ENCODE results near the gene NXPH4.

The NXPH4 gene

DNA sequence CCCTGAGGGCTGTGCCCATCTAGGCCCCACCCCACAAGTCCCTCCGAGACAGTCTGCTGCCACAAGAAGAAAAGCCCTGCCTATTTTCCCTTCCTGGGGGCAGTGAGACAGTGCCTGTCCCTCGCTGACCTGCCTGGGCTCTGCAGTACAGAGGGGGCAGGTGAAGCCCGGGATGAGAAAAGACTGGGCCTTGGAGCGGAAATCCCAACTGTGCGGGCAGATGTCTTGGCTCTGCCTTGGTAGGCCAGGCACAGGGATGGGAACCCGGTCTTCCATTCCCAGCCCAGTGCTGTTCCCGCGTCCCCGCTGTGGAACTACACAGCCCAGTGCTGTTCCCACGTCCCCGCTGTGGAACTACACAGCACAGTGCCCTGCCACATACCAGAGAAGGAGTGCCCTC lies 12.8 kb upstream of the NXPH4 start:
- no peak for DNase-seq (ENCODE audit: low read depth)

DNA sequence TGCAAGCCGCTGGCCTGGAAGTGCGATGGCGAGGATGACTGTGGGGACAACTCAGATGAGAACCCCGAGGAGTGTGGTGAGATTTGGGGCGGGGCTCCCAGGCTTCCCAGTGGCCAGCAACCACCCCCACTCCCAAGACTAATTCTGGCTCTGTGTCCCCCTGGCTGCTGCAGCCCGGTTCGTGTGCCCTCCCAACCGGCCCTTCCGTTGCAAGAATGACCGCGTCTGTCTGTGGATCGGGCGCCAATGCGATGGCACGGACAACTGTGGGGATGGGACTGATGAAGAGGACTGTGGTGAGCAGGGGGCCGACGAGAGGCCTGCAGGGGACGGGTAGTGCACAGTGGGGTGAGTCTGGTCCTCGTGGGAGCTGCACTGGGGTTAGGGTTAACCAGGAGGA lies 12.1 kb upstream of the NXPH4 start:
- no peak for DNase-seq (ENCODE audit: low read depth)

DNA sequence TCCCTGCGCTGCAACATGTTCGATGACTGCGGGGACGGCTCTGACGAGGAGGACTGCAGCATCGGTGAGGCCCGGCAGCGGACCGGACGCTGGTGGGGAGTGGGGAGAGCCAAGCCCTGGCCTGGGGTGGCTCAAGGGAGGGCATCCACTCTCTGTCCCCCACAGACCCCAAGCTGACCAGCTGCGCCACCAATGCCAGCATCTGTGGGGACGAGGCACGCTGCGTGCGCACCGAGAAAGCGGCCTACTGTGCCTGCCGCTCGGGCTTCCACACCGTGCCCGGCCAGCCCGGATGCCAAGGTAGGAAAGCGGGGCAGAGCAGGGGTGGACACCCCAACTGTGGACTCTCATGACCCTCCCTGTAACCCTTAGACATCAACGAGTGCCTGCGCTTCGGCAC lies 11.4 kb upstream of the NXPH4 start:
- DNase-seq (ENCODE audit: low read depth) = no peak

DNA sequence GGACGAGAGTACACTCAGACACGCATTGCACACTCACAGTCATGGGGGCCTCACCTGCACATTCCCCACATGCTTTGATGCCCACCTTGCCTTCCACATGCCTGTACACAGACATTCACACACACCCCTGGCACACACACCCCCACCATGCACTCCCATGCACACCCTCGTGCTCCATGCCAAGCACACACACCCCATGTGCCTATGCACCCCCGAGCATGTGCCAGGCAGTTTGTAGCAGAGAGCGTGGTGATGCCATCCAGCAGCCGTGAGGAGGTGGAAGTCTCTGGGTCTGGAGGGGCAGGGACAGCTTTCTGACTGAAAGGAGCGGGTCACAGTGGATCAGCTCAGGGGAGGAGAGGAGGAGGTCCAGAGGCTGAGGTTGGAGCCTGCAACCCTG lies 10.7 kb upstream of the NXPH4 start:
- no peak for DNase-seq (ENCODE audit: low read depth)

DNA sequence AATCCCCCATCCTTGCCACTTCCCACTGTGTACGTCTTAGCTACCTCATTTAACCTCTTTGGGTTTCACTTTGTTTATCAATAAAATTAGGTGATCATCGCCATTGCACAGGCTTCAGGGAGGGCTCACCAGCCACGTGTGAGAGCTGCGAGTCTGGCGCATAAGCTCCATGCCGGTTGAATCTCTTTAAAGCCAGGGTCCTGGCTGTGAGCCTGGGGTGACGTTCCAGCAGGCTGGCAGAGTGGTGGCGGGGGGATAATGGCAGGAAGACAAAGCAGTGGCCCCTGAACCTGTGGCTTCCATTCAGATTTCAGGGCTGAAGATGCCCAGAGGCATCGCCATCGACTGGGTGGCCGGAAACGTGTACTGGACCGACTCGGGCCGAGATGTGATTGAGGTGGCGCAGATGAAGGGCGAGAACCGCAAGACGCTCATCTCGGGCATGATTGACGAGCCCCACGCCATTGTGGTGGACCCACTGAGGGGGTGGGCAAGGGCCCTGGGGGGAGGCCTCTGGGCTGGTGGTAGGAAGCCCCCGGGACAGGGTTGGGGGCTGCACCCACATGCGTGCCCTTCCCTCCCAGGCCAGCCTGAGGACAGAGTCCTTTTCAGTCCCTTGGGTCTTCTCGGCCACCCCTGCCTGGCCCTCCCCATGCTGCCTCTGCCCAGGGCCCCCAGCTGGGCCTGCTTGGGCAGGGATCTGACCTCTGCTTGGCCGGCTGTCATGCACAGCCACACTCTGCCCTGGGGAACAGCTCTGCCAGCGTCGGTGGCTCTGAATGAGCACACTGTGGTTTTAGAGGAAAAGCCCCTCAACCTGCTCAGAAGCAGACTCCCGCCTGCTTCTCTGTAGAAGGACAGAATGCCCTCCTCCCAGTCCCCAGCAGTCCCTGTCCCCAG lies 8.6 kb upstream of the NXPH4 start:
- DNase-seq (ENCODE audit: low read depth) = no peak

DNA sequence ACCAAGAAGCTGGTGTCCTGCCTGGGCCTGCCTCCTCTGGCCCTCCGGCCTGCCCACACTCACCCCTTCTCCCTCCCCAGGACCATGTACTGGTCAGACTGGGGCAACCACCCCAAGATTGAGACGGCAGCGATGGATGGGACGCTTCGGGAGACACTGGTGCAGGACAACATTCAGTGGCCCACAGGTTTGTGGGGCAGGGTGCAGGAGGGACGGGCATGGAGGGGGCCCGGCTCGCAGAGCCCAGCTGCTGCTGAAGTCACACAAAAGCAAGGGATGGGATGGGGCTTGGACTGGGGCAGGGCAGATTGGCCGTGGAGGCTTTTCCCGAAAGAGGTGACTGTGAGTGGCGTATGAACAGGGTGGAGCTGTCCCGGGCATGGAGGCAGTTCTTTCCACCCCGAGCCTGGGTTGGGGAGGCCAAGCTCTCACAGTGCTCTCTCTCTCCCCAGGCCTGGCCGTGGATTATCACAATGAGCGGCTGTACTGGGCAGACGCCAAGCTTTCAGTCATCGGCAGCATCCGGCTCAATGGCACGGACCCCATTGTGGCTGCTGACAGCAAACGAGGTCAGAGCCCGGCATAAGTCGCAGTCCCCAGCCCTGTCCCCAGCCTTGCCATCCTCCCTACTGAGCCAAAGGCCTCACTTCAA lies 7.8 kb upstream of the NXPH4 start:
- DNase-seq (ENCODE audit: low read depth) = no peak

DNA sequence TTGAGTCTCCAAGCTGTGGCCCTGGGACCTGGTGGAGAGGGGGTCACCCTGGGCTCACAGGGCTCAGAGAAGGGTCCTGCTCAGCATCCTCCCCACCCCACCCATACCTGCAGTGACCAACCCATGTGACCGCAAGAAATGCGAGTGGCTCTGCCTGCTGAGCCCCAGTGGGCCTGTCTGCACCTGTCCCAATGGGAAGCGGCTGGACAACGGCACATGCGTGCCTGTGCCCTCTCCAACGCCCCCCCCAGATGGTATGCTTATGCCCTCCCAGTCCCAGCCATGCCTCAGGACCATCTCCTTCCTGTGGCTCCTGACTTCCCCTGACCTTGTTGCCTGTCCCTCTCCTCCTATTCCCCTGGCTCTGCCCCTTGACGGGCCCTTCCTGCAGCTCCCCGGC lies 6.7 kb upstream of the NXPH4 start:
- DNase-seq (ENCODE audit: low read depth) = no peak

DNA sequence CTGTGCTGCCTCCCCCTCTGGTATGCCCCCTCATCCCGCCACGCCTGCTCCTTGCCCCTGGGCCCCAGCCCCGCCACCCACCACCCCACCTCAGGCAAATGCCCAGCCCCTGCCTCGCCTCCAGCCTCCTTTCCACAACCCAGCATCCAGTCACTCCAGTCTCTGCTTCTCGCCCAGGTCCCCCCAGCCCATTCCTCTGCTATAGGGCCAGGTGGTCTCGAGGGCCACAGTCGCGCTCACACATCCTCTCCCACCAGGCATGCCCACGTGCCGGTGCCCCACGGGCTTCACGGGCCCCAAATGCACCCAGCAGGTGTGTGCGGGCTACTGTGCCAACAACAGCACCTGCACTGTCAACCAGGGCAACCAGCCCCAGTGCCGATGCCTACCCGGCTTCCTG lies 6.1 kb upstream of the NXPH4 start:
- no peak for DNase-seq (ENCODE audit: low read depth)

DNA sequence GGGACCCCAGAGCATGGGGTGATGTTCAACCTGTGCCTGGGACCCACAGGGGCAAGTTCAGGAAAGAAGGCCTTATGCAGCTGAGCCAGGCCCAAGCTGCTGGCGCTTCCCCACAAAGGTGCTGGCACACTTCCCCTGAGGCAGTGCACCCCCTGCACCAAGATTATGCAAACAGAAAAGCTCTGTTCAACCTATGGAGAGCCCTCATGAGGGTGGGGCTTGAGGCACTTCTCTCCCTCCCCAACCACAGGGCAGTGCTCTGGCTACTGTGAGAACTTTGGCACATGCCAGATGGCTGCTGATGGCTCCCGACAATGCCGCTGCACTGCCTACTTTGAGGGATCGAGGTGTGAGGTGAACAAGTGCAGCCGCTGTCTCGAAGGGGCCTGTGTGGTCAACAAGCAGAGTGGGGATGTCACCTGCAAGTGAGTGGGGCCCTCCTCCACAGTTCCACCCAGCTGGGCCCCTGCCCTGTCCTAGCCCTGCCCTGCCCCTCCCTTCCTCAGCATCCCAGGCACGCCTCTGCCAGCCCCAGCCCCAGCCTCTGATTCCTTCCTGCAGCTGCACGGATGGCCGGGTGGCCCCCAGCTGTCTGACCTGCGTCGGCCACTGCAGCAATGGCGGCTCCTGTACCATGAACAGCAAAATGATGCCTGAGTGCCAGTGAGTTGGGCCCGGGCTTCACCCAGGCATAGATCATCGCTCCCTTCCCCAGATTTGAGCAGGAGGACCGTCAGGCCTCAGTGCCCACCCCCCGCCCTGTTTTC lies 5.5 kb upstream of the NXPH4 start:
- DNase-seq (ENCODE audit: low read depth) = no peak

DNA sequence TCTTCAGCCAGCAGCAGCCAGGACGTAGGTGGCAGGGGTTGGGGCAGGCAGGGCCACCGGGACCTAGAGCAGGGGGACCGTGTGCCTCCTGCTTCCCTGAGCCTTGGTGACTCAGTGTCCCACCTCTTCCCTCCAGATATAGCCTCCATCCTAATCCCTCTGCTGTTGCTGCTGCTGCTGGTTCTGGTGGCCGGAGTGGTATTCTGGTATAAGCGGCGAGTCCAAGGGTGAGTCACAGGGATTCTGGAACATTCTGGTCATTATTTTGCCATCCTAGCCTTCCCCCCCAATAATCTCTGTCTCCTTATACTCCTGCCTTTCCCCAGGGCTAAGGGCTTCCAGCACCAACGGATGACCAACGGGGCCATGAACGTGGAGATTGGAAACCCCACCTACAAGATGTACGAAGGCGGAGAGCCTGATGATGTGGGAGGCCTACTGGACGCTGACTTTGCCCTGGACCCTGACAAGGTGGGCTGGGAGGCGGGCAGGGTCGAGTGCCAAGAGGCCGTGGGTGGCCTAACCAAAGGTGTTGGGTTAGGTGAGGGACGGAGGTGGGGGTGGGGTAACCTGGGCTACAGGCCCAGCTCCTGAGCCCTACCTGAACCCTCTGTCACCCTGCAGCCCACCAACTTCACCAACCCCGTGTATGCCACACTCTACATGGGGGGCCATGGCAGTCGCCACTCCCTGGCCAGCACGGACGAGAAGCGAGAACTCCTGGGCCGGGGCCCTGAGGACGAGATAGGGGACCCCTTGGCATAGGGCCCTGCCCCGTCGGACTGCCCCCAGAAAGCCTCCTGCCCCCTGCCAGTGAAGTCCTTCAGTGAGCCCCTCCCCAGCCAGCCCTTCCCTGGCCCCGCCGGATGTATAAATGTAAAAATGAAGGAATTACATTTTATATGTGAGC lies 4.5 kb upstream of the NXPH4 start:
- no peak for DNase-seq (ENCODE audit: low read depth)

DNA sequence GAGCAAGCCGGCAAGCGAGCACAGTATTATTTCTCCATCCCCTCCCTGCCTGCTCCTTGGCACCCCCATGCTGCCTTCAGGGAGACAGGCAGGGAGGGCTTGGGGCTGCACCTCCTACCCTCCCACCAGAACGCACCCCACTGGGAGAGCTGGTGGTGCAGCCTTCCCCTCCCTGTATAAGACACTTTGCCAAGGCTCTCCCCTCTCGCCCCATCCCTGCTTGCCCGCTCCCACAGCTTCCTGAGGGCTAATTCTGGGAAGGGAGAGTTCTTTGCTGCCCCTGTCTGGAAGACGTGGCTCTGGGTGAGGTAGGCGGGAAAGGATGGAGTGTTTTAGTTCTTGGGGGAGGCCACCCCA lies 3.9 kb upstream of the NXPH4 start:
- DNase-seq (ENCODE audit: low read depth) = no peak

DNA sequence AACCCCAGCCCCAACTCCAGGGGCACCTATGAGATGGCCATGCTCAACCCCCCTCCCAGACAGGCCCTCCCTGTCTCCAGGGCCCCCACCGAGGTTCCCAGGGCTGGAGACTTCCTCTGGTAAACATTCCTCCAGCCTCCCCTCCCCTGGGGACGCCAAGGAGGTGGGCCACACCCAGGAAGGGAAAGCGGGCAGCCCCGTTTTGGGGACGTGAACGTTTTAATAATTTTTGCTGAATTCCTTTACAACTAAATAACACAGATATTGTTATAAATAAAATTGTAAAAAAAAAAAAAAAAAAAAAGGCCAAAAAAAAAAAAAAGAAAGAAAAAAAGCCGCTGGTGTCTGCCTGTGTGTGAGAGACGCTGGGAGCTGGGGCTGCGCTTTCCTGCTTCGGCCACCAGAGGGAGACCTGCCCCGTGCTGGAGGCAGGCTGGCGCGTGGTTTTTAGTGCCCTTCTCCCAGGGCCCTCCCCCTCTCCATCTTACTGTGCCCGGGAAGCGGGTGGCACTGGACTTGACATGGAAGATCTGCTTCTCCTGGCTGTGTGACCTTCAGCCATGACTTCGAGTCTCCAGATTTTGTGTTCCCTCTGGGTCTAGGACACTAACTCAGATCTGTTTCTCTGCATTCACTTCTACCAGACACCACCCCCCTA lies 3.4 kb upstream of the NXPH4 start:
- peak; percentile 72 for DNase-seq (ENCODE audit: low read depth)

DNA sequence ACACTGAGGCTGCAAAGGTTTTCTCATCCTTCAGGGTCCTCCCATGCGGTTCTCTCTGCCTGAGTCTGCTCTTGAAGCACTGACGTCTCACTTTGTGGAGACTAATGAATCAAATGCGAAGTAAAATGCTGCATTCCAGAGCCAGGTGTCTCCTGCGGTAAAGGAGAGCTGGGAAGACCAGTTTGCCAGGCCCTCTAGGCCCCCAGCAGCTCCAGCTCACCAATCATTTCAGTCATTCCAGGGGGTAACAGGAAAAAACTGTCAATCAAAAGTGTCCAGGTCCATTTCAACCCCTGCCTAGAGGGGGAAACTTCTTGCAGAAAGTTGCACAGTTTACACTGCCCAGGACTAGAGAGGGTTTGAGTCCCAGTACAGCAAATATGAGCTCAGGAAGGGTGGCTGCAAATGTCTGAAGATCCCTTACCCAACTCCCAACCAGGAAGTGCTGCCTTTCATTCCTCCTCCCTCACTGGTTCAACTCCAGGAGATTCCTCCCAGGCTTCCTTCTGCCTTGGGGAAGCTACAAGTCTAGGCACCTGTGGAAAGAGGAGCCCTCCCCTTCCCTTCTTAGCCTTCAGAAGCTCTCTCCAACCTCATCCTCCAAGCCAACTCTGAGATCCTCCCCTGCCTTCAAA lies 2.7 kb upstream of the NXPH4 start:
- DNase-seq (ENCODE audit: low read depth) = no peak

DNA sequence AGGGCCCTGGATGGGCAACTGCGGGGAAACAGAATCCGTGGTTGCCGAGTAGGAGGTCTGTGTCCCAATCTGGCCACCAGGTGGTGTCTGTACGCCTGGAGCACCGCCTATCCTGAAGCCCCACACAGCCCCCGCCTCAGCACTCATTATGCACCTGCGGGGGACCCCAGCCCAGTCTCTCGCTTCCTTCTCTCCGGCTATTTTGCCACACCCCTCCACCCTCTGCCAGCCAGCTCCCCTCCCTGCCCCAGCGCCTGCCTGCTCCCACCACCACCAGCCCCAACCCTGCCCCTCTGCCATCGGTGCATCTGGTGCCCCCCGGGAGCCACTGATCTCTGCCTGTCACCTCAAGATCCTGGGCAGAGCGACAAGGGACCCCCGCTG lies 2.2 kb upstream of the NXPH4 start:
- no peak for DNase-seq (ENCODE audit: low read depth)

DNA sequence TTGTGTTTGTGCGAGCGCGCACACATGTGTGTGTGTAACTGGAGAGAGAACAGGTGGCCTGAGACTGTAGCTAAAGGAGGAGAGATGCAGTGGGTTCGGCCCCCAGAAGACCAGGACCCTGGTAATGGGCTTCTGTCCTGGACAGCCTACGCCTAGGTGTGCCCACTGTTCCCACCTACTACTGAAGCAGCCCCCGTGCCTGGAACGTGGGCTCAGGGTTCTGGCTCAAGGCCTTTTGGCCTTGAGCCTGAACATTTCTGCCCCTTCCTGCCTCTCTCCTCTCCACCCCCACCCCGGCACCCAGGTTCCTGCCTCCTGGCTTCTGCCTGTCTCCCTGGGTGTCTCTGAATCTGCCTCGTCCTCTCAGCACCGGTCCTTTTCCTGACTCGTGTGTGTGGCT lies 1.5 kb upstream of the NXPH4 start:
- no peak for DNase-seq (ENCODE audit: low read depth)

DNA sequence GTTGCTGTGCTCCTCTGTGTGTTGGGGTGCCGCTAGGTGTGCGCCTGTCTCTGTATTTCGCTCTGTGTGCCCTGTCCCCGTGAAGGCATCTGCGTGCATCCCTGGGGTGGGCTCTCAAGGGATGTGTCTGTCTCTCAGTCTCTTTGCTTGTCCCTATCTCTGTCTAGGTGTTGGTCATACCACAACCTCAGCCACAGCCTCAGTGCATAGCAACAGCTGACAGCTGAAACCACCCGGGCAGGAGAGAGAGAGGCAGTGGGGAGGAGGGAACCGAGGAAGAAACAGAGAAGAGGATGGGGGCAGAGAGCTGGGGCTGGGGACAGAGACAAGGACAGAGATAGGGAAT lies 953 bp upstream of the NXPH4 start:
- no peak for DNase-seq (ENCODE audit: low read depth)

DNA sequence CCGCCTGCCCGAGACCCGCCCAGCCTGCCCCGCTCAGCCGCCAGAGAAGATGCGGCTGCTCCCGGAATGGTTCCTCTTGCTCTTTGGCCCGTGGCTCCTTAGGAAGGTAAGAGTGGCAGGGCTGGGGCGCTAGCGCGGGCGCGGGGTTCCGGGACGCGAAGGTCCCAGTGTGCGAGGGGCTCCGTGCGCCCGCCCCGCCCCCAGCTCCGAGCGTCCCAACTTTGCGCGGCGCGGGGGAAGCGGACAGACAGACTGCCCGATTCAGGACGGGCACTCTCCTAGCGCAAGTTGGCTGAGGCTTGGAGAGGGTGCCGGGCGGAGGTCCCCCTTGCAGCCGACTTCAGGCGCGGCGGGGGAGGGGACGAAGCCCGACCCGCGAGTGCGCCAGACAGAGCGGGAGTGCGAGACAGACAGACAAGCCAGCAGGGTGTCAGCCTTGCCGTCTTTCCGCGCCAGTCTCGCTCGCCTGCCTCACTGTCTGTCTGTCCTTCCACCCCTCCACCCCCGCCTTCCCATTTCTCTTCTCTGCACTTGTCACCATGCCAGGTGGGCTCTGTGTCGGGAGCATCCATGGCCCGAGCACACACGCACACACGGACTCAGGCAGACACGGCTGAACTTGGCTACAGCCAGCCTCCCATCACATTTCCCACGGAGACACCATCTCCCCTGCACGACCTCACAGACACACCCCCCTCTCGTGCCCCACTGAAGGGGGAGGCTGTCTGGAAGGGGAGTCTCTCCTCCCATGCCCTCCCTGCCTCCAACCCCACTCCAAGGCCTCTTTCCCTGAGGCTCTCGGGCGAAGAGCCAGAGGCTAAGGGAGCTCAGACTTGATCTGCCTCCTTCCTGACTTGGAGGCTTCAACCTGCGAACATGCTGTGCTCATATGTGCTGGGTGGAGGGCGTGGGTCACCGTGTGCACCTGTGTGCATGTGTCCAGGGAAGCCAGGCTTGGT lies 606 bp downstream of the NXPH4 start:
- no peak for DNase-seq (ENCODE audit: low read depth)

DNA sequence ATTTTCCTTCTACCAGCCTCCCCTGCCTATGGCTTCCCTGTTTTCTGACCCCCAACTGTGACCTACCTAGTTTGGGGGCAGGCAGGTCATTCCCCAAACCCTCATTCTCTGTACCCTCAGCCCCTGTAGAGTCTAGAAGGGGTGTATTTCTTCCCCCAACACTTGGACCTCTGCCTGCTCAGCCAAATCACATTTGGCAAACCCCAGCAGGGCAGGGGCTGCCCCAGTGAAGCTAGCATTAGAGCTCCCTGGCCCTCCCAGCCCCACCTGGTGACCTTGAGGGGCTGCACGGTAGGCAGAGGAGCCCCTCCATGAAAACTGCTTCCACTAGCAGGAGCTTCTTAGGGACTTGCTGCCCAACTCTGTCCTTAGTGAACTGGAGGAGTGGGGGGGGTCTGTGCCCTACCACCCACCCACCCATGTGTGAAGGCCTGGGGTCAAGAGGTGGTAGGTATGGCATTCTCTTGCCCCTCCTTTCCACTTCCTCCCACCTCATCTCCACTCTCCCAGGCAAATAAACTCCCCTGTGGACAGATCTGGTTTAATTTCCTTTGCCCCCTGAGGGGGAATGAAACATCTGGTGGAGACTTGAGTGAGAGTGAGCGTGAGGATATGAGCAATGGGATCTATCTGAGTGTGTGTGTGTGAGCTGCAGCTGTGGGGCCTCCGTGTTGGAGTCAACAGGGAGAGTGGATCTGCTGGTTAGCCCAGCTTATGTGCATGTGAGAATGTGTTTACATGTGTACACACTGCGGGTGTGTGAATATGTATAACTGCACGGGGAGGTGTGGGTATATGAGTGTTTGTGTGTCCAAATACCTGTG lies 1.6 kb downstream of the NXPH4 start:
- no peak for DNase-seq (ENCODE audit: low read depth)
